ENCODE results near the gene COL16A1.

Gene COL16A1

GRCh38 chr1:31665234-31665878, 38.5 kb downstream of the COL16A1 start:
- Histone ChIP-seq H3K27ac (peak overlapping the region in 3 of 11 experiments; percentile 13 to 26 (median 21); a peak in 3 of 22 replicates), H3K9me3 (replicated peaks in 1 of 11) (no peaks in the 10 kb centered on the region), H3K4me1 (peaks cover 33 to 94% (median 78%) of the 10 kb centered on the region in 10 experiments), H3K9ac (peak overlapping the region in 5 of 11 experiments; percentile 28 to 63 (median 39); a peak in 9 of 22 replicates), H3K4me3 (no peak overlapping the region), H3K36me3 (no peaks in the 10 kb centered on the region), H3K27me3 (peaks cover 13 to 50% (median 14%) of the 10 kb centered on the region in 11 experiments), H4K20me1 (no peaks in the 10 kb centered on the region), H3K4me2 (peak overlapping the region in 9 of 11 experiments; percentile 44 to 98 (median 76); a peak in 18 of 22 replicates)
- no peak for TF ChIP-seq Cebpa-rat (IDR thresholded peaks at IDR 0.05)

GRCh38 chr1:31664528-31664927, 39.3 kb downstream of the COL16A1 start:
- Histone ChIP-seq H3K27ac (peak overlapping the region in 1 of 11 experiments; percentile 17; a peak in 1 of 22 replicates), H3K9me3 (replicated peaks in 1 of 11) (no peaks in the 10 kb centered on the region), H3K4me3 (no peak overlapping the region), H3K9ac (peak overlapping the region in 2 of 11 experiments; percentile 28; a peak in 3 of 22 replicates), H3K4me2 (peak overlapping the region in 10 of 11 experiments; percentile 12 to 98 (median 74); a peak in 19 of 22 replicates), H3K4me1 (peaks cover 33 to 94% (median 78%) of the 10 kb centered on the region in 10 experiments), H3K36me3 (no peaks in the 10 kb centered on the region), H3K27me3 (peaks cover 5 to 42% (median 6%) of the 10 kb centered on the region in 11 experiments; a peak in 21 of 22 replicates), H4K20me1 (no peaks in the 10 kb centered on the region)
- no peak for TF ChIP-seq Cebpa-rat (IDR thresholded peaks at IDR 0.05)

GRCh38 chr1:31663622-31664452, 40.0 kb downstream of the COL16A1 start:
- no peaks in the 10 kb centered on the region for H4K20me1 ChIP-seq
- H3K36me3 ChIP-seq: no peaks in the 10 kb centered on the region
- H3K27ac ChIP-seq: peak overlapping the region in 2 of 11 experiments; percentile 6 to 17; a peak in 1 of 22 replicates
- H3K4me3 ChIP-seq: no peak overlapping the region
- H3K9me3 ChIP-seq (replicated peaks in 1 of 11): no peaks in the 10 kb centered on the region
- TF ChIP-seq Cebpa-rat (IDR thresholded peaks at IDR 0.05): no peak
- H3K4me1 ChIP-seq: peaks cover 37 to 96% (median 81%) of the 10 kb centered on the region in 10 experiments
- H3K9ac ChIP-seq: peak overlapping the region in 2 of 11 experiments; percentile 28; a peak in 3 of 22 replicates
- H3K4me2 ChIP-seq: peak overlapping the region in 10 of 11 experiments; percentile 12 to 98 (median 74); a peak in 18 of 22 replicates
- peaks cover 0 to 37% (median 0%) of the 10 kb centered on the region in 11 experiments; a peak in 8 of 22 replicates for H3K27me3 ChIP-seq

- no peaks in the 10 kb centered on the region for H4K20me1 ChIP-seq
- TF ChIP-seq Cebpa-rat (IDR thresholded peaks at IDR 0.05): no peak
- H3K36me3 ChIP-seq: no peaks in the 10 kb centered on the region
- H3K27me3 ChIP-seq: peaks cover 0 to 32% (median 0%) of the 10 kb centered on the region in 11 experiments; a peak in 3 of 22 replicates
- H3K4me3 ChIP-seq: no peak overlapping the region
- H3K27ac ChIP-seq: no peak overlapping the region
- peak overlapping the region in 5 of 11 experiments; percentile 71 to 98 (median 88); a peak in 8 of 22 replicates for H3K4me2 ChIP-seq
- H3K9ac ChIP-seq: no peak overlapping the region
- peaks cover 51 to 99% (median 93%) of the 10 kb centered on the region in 10 experiments for H3K4me1 ChIP-seq
- no peaks in the 10 kb centered on the region for H3K9me3 ChIP-seq (replicated peaks in 1 of 11)
Measured at GRCh38 chr1:31662463-31662862, 41.4 kb downstream of the COL16A1 start.

- no peaks in the 10 kb centered on the region for H4K20me1 ChIP-seq
- peak overlapping the region in 3 of 11 experiments; percentile 27 to 80 (median 79); a peak in 4 of 22 replicates for H3K9ac ChIP-seq
- no peaks in the 10 kb centered on the region for H3K9me3 ChIP-seq (replicated peaks in 1 of 11)
- peak overlapping the region in 6 of 11 experiments; percentile 81 to 91 (median 88); a peak in 9 of 22 replicates for H3K27ac ChIP-seq
- peaks cover 0 to 28% (median 0%) of the 10 kb centered on the region in 11 experiments; a peak in 3 of 22 replicates for H3K27me3 ChIP-seq
- peaks cover 57 to 99% (median 93%) of the 10 kb centered on the region in 10 experiments for H3K4me1 ChIP-seq
- H3K4me2 ChIP-seq: peak overlapping the region; percentile 5 to 99 (median 94); a peak in 19 of 22 replicates
- no peak overlapping the region for H3K4me3 ChIP-seq
- no peak for TF ChIP-seq Cebpa-rat (IDR thresholded peaks at IDR 0.05)
- H3K36me3 ChIP-seq: no peaks in the 10 kb centered on the region
Measured at GRCh38 chr1:31661856-31662255, 42.0 kb downstream of the COL16A1 start.

GRCh38 chr1:31660871-31661455, 42.9 kb downstream of the COL16A1 start:
- no peaks in the 10 kb centered on the region for H3K36me3 ChIP-seq
- no peak for TF ChIP-seq Cebpa-rat (IDR thresholded peaks at IDR 0.05)
- H3K9me3 ChIP-seq (replicated peaks in 1 of 11): no peaks in the 10 kb centered on the region
- H4K20me1 ChIP-seq: no peaks in the 10 kb centered on the region
- H3K4me1 ChIP-seq: peaks cover 62 to 99% (median 93%) of the 10 kb centered on the region in 10 experiments
- H3K27me3 ChIP-seq: peaks cover 0 to 22% (median 0%) of the 10 kb centered on the region in 11 experiments; a peak in 3 of 22 replicates
- peak overlapping the region in 5 of 11 experiments; percentile 20 to 80 (median 74); a peak in 7 of 22 replicates for H3K9ac ChIP-seq
- H3K4me2 ChIP-seq: peak overlapping the region; percentile 83 to 99 (median 94)
- H3K27ac ChIP-seq: peak overlapping the region in 8 of 11 experiments; percentile 20 to 91 (median 84); a peak in 14 of 22 replicates
- 0 out of 20 replicates have a peak overlapping the region, but pooled peaks of 1 of the 10 experiments have one; percentile 20 for H3K4me3 ChIP-seq

GRCh38 chr1:31659889-31660288, 43.9 kb downstream of the COL16A1 start:
- no peaks in the 10 kb centered on the region for H3K9me3 ChIP-seq (replicated peaks in 1 of 11)
- H3K9ac ChIP-seq: peak overlapping the region in 6 of 11 experiments; percentile 69 to 80 (median 76); a peak in 9 of 22 replicates
- H3K4me2 ChIP-seq: peak overlapping the region; percentile 83 to 99 (median 94)
- peak in 1 of 11 experiments; percentile 72; a peak in 1 of 22 replicates for TF ChIP-seq Cebpa-rat (IDR thresholded peaks at IDR 0.05)
- H3K4me1 ChIP-seq: peaks cover 63 to 99% (median 91%) of the 10 kb centered on the region in 10 experiments
- no peaks in the 10 kb centered on the region for H3K36me3 ChIP-seq
- H3K27me3 ChIP-seq: peaks cover 0 to 22% (median 0%) of the 10 kb centered on the region in 11 experiments; a peak in 3 of 22 replicates
- H3K4me3 ChIP-seq: peak overlapping the region in 2 of 10 experiments; percentile 5 to 20; a peak in 2 of 20 replicates
- peak overlapping the region in 8 of 11 experiments; percentile 20 to 91 (median 84); a peak in 17 of 22 replicates for H3K27ac ChIP-seq
- H4K20me1 ChIP-seq: no peaks in the 10 kb centered on the region

- no peaks in the 10 kb centered on the region for H4K20me1 ChIP-seq
- peak overlapping the region; percentile 83 to 99 (median 94) for H3K4me2 ChIP-seq
- no peaks in the 10 kb centered on the region for H3K9me3 ChIP-seq (replicated peaks in 1 of 11)
- peak overlapping the region in 10 of 11 experiments; percentile 50 to 80 (median 70); a peak in 17 of 22 replicates for H3K9ac ChIP-seq
- TF ChIP-seq Cebpa-rat (IDR thresholded peaks at IDR 0.05): no peak
- H3K27me3 ChIP-seq: peaks cover 0 to 14% (median 0%) of the 10 kb centered on the region in 11 experiments; a peak in 3 of 22 replicates
- peak overlapping the region in 9 of 11 experiments; percentile 50 to 91 (median 82); a peak in 18 of 22 replicates for H3K27ac ChIP-seq
- H3K4me3 ChIP-seq: peak overlapping the region in 6 of 10 experiments; percentile 13 to 43 (median 24); a peak in 6 of 20 replicates
- H3K4me1 ChIP-seq: peaks cover 59 to 99% (median 80%) of the 10 kb centered on the region in 10 experiments
- H3K36me3 ChIP-seq: no peaks in the 10 kb centered on the region
Measured at GRCh38 chr1:31658721-31659120, 45.1 kb downstream of the COL16A1 start.

Data from BLaER1 treated with 17β-estradiol and CSF1 and Interleukin-3, amounts not matched to agents 10 nM and 100 nM (cell line).